Measurements from ENCODE around the gene GPR62.
A peak's percentile ranks its signal among the peaks of the same experiment; 100 is the strongest.

GPR62 gene

DNA sequence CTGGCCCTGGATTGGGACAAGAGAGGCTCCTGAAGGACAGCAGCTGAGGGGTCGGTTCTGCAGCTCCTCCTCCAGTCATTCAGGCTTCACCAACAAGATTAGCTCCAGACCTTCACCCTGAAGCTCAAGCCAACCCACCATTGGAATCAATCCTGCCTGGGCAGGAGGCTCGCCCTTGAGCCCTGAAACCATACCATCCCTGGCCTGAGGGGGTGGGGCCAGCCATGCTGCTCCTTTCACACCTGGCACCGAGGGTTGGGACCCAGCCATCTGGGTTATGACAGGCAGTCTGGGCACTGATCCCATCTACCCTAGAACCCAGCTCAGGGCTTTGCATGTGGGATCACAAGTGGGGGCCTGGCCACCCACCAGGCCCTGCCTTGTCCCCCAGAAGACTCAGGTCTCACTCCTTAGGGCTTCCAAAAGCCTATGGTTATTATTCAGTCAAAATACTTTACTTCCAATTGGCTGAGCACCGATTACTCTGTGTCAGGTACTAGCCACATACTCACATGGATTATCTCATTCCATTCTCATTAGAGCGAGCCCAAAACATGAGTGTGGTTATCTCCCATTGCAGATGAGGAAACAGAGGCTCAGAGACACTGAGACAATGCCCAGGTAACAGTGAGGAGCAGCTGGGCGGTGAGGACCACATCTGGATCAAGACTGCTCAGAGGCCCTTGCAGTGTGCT lies 15.6 kb downstream of the GPR62 start:
- no peak for DNase-seq

DNA sequence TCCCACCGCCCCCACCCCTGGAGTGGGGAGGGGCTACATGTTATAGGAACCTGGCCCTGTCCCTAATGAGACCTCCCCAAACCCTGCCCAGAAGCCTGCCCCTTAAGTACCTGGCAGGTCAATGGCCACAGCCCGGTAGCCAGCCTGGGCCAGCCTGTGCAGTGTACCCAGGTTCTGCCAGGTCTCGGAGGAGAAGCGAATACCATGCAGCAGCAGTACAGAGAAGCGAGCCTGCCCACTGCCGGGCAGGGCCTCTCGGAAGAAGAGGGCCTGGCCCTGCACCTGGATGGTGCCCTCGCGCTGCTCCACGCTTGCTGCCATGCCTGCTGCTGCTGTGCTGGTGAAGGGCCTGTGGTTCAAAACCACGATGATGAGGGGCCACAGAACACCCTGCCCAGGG lies 16.2 kb downstream of the GPR62 start:
- Histone ChIP-seq H3K4me3 (ENCODE audit: insufficient read depth, low read depth, low read length, poor library complexity, severe bottlenecking) (no peak overlapping the region), H3K27me3 (replicated peaks; ENCODE audit: control insufficient read depth, insufficient read depth, low read length, poor library complexity, severe bottlenecking) (no peaks in the 10 kb centered on the region), H3K9me3 (ENCODE audit: control insufficient read depth, low read length) (no peaks in the 10 kb centered on the region), H3K4me1 (ENCODE audit: control insufficient read depth, insufficient read depth, low read length, poor library complexity, severe bottlenecking) (peaks cover 17% of the 10 kb centered on the region), H3K27ac (ENCODE audit: insufficient read depth, low read length, poor library complexity, severe bottlenecking) (no peak overlapping the region), H3K36me3 (ENCODE audit: control insufficient read depth, insufficient read depth, low read length) (no peaks in the 10 kb centered on the region)
- no peak for DNase-seq

More for the DNA sequence above, 15.6 kb downstream of the GPR62 start:
- Histone ChIP-seq H3K27ac (ENCODE audit: insufficient read depth, low read length, poor library complexity, severe bottlenecking) (no peak overlapping the region), H3K27me3 (replicated peaks; ENCODE audit: control insufficient read depth, insufficient read depth, low read length, poor library complexity, severe bottlenecking) (no peaks in the 10 kb centered on the region), H3K36me3 (ENCODE audit: control insufficient read depth, insufficient read depth, low read length) (no peaks in the 10 kb centered on the region), H3K4me3 (ENCODE audit: insufficient read depth, low read depth, low read length, poor library complexity, severe bottlenecking) (no peak overlapping the region), H3K9me3 (ENCODE audit: control insufficient read depth, low read length) (no peaks in the 10 kb centered on the region), H3K4me1 (ENCODE audit: control insufficient read depth, insufficient read depth, low read length, poor library complexity, severe bottlenecking) (peaks cover 23% of the 10 kb centered on the region)

DNA sequence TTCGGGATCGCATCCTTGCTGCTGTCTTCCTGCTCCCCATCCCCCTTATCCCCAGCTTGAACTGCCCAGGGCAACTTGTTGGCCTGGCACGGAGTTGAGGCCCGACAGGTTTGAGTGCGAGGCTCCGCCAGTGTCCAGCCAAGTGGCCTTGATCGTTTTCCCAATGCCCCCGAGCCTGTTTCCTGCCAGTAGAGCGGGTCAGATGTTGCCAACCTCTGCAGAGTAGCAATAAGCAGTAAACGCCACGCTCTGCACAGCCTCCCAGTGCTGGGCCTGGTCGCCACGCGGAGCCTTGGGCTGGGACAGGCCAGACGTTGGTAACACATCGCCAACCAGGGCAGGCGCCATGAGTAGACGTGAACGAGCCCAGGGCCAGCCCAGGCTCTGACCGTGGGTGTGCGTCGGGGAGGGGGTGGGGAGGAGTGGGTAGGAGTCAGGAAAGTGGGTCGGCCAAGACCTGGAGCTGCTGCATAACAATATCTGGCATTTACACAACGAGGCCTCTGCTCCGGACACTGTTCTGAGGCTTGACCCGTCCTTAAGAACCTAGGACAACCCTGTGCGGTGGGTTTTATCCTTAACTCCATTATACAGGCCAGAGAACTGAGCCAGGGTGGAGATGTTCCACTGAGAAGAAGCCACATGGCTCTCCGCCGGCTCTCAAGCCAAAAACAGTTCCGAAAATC lies 19.2 kb downstream of the GPR62 start:
- peaks cover 12% of the 10 kb centered on the region for H3K4me1 ChIP-seq (ENCODE audit: control insufficient read depth, insufficient read depth, low read length, poor library complexity, severe bottlenecking)
- no peaks in the 10 kb centered on the region for H3K27me3 ChIP-seq (replicated peaks; ENCODE audit: control insufficient read depth, insufficient read depth, low read length, poor library complexity, severe bottlenecking)
- peak overlapping the region; percentile 64 for H3K27ac ChIP-seq (ENCODE audit: insufficient read depth, low read length, poor library complexity, severe bottlenecking)
- no peaks in the 10 kb centered on the region for H3K36me3 ChIP-seq (ENCODE audit: control insufficient read depth, insufficient read depth, low read length)
- peak overlapping the region; percentile 94 for H3K4me3 ChIP-seq (ENCODE audit: insufficient read depth, low read depth, low read length, poor library complexity, severe bottlenecking)
- DNase-seq, result no peak
- no peaks in the 10 kb centered on the region for H3K9me3 ChIP-seq (ENCODE audit: control insufficient read depth, low read length)

DNA sequence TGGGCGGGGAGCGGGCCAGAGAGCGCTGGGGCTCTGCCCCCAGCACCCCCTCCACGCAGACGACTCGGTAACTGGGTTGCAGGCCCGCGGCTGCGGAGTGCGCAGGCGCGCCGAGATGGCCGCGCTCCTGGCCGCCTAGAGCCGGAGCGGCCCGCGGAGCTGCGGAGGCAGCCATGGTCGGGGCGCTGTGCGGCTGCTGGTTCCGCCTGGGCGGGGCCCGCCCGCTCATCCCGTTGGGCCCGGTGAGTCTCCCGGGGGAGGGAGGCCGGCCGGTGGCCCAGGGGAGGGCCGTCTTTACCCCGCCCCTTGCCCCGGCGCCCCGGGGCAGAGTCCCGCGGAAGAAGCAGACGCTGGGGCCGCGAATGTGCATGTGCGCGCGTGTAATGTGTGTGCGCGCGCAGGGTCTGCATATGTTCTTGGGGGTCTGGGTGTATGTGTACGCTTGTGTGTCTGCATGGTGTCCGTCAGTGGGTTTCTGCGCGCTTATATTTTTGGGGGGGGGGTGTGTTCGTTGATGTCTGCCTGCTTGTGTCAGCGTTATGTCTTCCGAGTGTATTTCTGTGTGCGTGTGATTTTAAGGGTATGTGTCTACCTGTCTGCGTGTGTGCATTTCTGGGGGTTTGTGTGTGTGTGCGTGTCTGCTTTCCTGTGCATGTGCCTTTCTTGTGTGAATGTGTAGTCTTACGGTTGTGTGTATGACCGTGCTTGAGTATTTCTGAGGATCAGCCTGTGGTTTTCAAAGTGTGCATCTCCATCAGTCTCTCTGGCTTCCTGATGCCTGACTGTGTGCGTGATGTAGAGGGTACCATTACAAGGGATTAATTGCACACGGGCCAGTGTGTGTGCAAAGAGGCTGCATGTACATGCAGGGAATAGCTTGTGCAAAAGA lies 20.0 kb downstream of the GPR62 start, which contains the start of gene ABHD14A:
ABHD14A (plus strand) TSS at position 102 of the 889 bp plus-strand sequence; CDS start at position 174, 72 bp downstream.
- Histone ChIP-seq H3K4me3 (ENCODE audit: insufficient read depth, low read depth, low read length, poor library complexity, severe bottlenecking) (peak within 1 kb of the TSS; percentile 94), H3K27ac (ENCODE audit: insufficient read depth, low read length, poor library complexity, severe bottlenecking) (peak within 1 kb of the TSS; percentile 64), H3K36me3 (ENCODE audit: control insufficient read depth, insufficient read depth, low read length) (no peaks in the 10 kb centered on the region), H3K4me1 (ENCODE audit: control insufficient read depth, insufficient read depth, low read length, poor library complexity, severe bottlenecking) (peaks cover 12% of the 10 kb centered on the region), H3K9me3 (ENCODE audit: control insufficient read depth, low read length) (no peaks in the 10 kb centered on the region), H3K27me3 (replicated peaks; ENCODE audit: control insufficient read depth, insufficient read depth, low read length, poor library complexity, severe bottlenecking) (no peaks in the 10 kb centered on the region)
- peak; percentile 71 to 77 (median 71) for DNase-seq

DNA sequence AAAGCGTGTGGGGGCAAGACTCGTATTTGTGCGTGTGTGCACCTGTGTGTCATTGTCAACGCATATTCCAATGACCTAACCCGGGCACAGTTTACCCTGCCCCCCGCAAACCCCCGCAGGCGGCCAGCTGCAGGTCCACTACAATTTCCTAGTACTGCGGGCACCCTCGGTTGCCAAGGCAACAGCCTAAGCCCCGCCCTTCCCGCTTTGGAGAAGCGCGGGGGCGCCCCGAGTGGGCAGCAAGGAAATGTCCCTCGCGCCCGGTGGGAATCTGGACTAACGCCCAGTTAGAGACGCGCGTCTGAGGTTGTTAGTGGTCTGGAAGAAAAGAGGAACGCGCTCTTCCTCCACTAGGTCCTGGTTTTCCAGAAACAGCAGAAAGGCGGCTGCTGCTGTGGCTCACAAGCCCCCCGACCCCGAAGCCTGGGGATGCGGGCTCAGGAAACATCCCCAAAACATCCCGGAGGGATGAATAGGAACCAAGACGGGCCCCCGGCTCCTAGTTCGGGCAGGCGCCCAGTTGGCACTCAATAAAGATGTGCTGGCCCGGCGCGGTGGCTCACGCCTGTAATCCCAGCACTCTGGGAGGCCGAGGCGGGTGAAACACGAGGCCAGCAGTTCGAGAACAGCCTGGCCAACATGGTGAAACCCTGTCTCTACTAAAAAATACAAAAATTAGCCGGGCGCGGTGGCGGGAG lies 20.8 kb downstream of the GPR62 start:
- Histone ChIP-seq H3K36me3 (ENCODE audit: control insufficient read depth, insufficient read depth, low read length) (no peaks in the 10 kb centered on the region), H3K27ac (ENCODE audit: insufficient read depth, low read length, poor library complexity, severe bottlenecking) (peak overlapping the region; percentile 64), H3K27me3 (replicated peaks; ENCODE audit: control insufficient read depth, insufficient read depth, low read length, poor library complexity, severe bottlenecking) (no peaks in the 10 kb centered on the region), H3K9me3 (ENCODE audit: control insufficient read depth, low read length) (no peaks in the 10 kb centered on the region), H3K4me1 (ENCODE audit: control insufficient read depth, insufficient read depth, low read length, poor library complexity, severe bottlenecking) (peaks cover 12% of the 10 kb centered on the region), H3K4me3 (ENCODE audit: insufficient read depth, low read depth, low read length, poor library complexity, severe bottlenecking) (peak overlapping the region; percentile 94)
- DNase-seq, result no peak

DNA sequence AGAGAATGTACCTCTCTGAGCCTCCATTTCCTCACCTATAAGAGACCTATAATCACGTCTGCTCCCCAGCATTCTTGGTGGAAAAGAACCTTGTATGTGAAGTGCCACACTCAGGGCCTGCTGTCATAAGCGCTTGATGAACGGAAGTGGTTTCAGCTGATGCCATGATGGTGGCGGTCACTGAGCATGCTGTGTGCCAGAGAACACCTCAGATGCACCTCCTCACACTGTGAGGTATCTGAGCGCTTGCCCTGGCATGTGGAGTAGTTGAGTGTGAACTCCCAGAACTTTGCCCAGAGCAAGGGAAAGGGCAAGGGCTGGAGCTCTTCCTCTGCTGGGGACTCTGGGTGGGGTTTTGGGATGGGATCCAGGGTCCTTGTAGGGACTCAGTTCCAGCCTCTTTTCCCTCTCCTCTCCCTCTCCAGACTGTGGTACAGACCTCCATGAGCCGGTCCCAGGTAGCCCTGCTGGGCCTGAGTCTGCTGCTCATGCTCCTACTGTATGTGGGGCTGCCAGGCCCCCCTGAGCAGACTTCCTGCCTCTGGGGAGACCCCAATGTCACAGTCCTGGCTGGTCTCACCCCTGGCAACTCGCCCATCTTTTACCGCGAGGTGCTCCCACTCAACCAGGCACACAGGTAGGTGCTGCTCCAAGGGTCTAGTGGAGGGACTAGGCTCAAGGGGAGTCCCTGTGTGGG lies 22.4 kb downstream of the GPR62 start:
- Histone ChIP-seq H3K4me1 (ENCODE audit: control insufficient read depth, insufficient read depth, low read length, poor library complexity, severe bottlenecking) (peaks cover 20% of the 10 kb centered on the region), H3K9me3 (ENCODE audit: control insufficient read depth, low read length) (no peaks in the 10 kb centered on the region), H3K4me3 (ENCODE audit: insufficient read depth, low read depth, low read length, poor library complexity, severe bottlenecking) (no peak overlapping the region), H3K27ac (ENCODE audit: insufficient read depth, low read length, poor library complexity, severe bottlenecking) (no peak overlapping the region), H3K36me3 (ENCODE audit: control insufficient read depth, insufficient read depth, low read length) (no peaks in the 10 kb centered on the region), H3K27me3 (replicated peaks; ENCODE audit: control insufficient read depth, insufficient read depth, low read length, poor library complexity, severe bottlenecking) (no peaks in the 10 kb centered on the region)
- peak in 2 of 3 donors; percentile 22 to 27 for DNase-seq

DNA sequence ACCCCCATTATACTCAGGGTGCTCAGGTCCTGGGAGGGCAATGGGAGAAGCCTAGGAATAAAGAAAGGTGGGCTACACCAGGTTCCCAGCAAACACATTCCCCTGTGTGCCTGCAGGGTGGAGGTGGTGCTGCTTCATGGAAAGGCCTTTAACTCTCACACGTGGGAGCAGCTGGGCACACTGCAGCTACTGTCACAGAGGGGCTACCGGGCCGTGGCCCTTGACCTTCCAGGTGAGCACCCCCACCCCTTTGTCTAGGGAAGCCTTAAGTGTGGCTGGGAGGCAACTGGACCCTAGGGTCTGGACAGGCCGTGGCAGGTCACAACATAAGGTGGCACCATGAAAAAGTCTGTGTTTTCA lies 22.9 kb downstream of the GPR62 start:
- H3K27me3 ChIP-seq (replicated peaks; ENCODE audit: control insufficient read depth, insufficient read depth, low read length, poor library complexity, severe bottlenecking), result no peaks in the 10 kb centered on the region
- peaks cover 23% of the 10 kb centered on the region for H3K4me1 ChIP-seq (ENCODE audit: control insufficient read depth, insufficient read depth, low read length, poor library complexity, severe bottlenecking)
- DNase-seq, result no peak
- H3K36me3 ChIP-seq (ENCODE audit: control insufficient read depth, insufficient read depth, low read length), result no peaks in the 10 kb centered on the region
- H3K9me3 ChIP-seq (ENCODE audit: control insufficient read depth, low read length), result no peaks in the 10 kb centered on the region
- no peak overlapping the region for H3K27ac ChIP-seq (ENCODE audit: insufficient read depth, low read length, poor library complexity, severe bottlenecking)
- H3K4me3 ChIP-seq (ENCODE audit: insufficient read depth, low read depth, low read length, poor library complexity, severe bottlenecking), result no peak overlapping the region

DNA sequence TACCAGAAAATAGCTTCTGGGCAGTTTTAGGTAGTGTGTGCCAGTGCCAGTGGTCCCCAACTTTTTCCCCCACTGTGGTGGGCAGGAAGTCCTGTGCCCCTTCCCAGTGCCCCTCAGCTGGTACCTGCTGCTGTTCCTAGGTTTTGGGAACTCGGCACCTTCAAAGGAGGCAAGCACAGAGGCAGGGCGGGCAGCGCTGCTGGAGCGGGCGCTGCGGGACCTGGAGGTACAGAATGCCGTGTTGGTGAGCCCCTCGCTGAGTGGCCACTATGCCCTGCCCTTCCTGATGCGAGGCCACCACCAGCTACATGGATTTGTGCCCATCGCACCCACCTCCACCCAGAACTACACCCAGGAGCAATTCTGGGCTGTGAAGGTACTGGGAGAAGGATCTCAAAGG lies 25.1 kb downstream of the GPR62 start:
- Histone ChIP-seq H3K27ac (ENCODE audit: insufficient read depth, low read length, poor library complexity, severe bottlenecking) (no peak overlapping the region), H3K4me3 (ENCODE audit: insufficient read depth, low read depth, low read length, poor library complexity, severe bottlenecking) (no peak overlapping the region), H3K9me3 (ENCODE audit: control insufficient read depth, low read length) (no peaks in the 10 kb centered on the region), H3K36me3 (ENCODE audit: control insufficient read depth, insufficient read depth, low read length) (no peaks in the 10 kb centered on the region), H3K27me3 (replicated peaks; ENCODE audit: control insufficient read depth, insufficient read depth, low read length, poor library complexity, severe bottlenecking) (no peaks in the 10 kb centered on the region), H3K4me1 (ENCODE audit: control insufficient read depth, insufficient read depth, low read length, poor library complexity, severe bottlenecking) (peaks cover 17% of the 10 kb centered on the region)
- no peak for DNase-seq

DNA sequence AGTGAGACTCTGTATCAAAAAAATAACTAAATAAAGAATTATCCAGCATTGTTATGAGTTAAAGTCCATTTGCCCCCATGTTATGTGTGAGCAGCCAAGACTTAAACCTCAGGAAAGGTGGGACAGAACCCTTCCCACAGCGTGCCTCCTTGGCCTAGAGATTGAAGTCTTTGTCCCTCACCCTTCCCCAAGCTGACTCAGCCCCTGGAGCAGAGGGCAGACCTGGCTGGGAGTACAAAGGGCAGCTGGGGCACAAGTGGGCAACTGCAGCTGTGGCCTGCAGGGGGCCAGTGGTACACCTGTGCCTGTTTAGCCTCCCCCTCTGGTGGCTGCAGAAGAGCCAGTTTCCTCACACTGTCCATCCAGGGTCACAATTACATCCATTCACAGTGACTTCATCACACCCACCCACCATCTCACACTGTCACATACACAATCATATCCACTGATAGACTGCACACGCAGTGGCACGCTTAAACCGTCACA lies 27.2 kb downstream of the GPR62 start:
- DNase-seq, result no peak

More for the DNA sequence above, 27.2 kb downstream of the GPR62 start:
- Histone ChIP-seq H3K9me3 (ENCODE audit: control insufficient read depth, low read length) (no peaks in the 10 kb centered on the region), H3K27me3 (replicated peaks; ENCODE audit: control insufficient read depth, insufficient read depth, low read length, poor library complexity, severe bottlenecking) (no peaks in the 10 kb centered on the region), H3K27ac (ENCODE audit: insufficient read depth, low read length, poor library complexity, severe bottlenecking) (peak overlapping the region; percentile 71), H3K36me3 (ENCODE audit: control insufficient read depth, insufficient read depth, low read length) (no peaks in the 10 kb centered on the region), H3K4me3 (ENCODE audit: insufficient read depth, low read depth, low read length, poor library complexity, severe bottlenecking) (peak overlapping the region; percentile 61), H3K4me1 (ENCODE audit: control insufficient read depth, insufficient read depth, low read length, poor library complexity, severe bottlenecking) (peaks cover 13% of the 10 kb centered on the region)

Measured in effector memory CD4-positive, alpha-beta T cell (primary cell).